ENCODE measurements around the gene PLEKHM2.

GRCh38 chr1:15760520-15761211 lies 76.5 kb downstream of the PLEKHM2 start:
- no peak for TF ChIP-seq CTCF (IDR thresholded peaks at IDR 0.05; ENCODE audit: low read depth, low read length, poor library complexity, severe bottlenecking)
- TF ChIP-seq EZH2phosphoT487 (IDR thresholded peaks at IDR 0.05; ENCODE audit: borderline replicate concordance, low read length), result no peak

Data from DOHH2 (cell line).